SK-N-MC (cell line): ENCODE measurements around the gene CCDC7.

ENCODE experiments used
- EZH2 ChIP-seq: fragments of 200-600 bp; sonication (generic); IDR thresholded peaks from one replicate; pipeline ENCODE4 v1.6.1; 2017; ENCODE audit warnings: antibody characterized with exemption
- FOXP2 ChIP-seq: optimal IDR thresholded peaks from 2 replicates; pipeline ENCODE3; 2011; ENCODE audit warnings: mild to moderate bottlenecking, moderate library complexity; ENCODE audit not compliant: insufficient read depth; ENCODE audit errors: extremely low read length, control extremely low read depth
- POLR2AphosphoS5 ChIP-seq: IDR thresholded peaks from 2 replicates; pipeline ENCODE4 v1.6.1; 2012; ENCODE audit warnings: mild to moderate bottlenecking, low read depth, low read length, borderline replicate concordance

GRCh38 chr10:32888161-32888927 is 442.4 kb downstream of the CCDC7 start:
- TF ChIP-seq POLR2AphosphoS5 = no peak
- TF ChIP-seq EZH2 = no peak
- no peak for TF ChIP-seq FOXP2
